EH (cell line): Measurements from ENCODE around the gene PI16.
A peak's percentile ranks its signal among the peaks of the same experiment; 100 is the strongest.

Experiments used
- DNase-seq: peaks from one replicate; pipeline ENCODE4 v3.0.0-alpha.2; 2015; ENCODE audit warnings: low read depth

Gene PI16

GRCh38 chr6:36999751-37000125 lies 45.2 kb downstream of the PI16 start:
- no peak for DNase-seq

GRCh38 chr6:37004044-37004980 lies 49.8 kb downstream of the PI16 start:
- no peak for DNase-seq

GRCh38 chr6:37005061-37005810 lies 50.7 kb downstream of the PI16 start, which contains the start of gene FGD2:
Gene FGD2 (plus strand): TSS chr6:37005655. CDS start chr6:37005818, 163 bp downstream.
- DNase-seq = no peak

GRCh38 chr6:37005827-37006567 lies 51.5 kb downstream of the PI16 start:
- no peak for DNase-seq

GRCh38 chr6:37006793-37007339 lies 52.3 kb downstream of the PI16 start:
- peak; percentile 87 for DNase-seq

- no peak for DNase-seq
These were observed 53.0 kb downstream of the PI16 start for GRCh38 chr6:37007340-37008043.

- no peak for DNase-seq
These were observed 54.2 kb downstream of the PI16 start for GRCh38 chr6:37008484-37009465.

GRCh38 chr6:37010402-37010892 lies 55.9 kb downstream of the PI16 start:
- no peak for DNase-seq

GRCh38 chr6:37011656-37012378 lies 57.3 kb downstream of the PI16 start:
- DNase-seq = peak; percentile 68

- DNase-seq = no peak
These were observed 59.3 kb downstream of the PI16 start for GRCh38 chr6:37013516-37014491.
